Motor neuron (in vitro differentiated cells): Measurements from ENCODE around the gene BMP6. TPM values are rescaled to one million over a fixed set of nuclear protein-coding genes. Genes with fewer than 3 reads are reported as not detected.
A peak's percentile ranks its signal among the peaks of the same experiment; 100 is the strongest.

Source experiments
- ATAC-seq, 8 experiments: fragments of 200-7000 bp; cut with Tn5 transposase; replicated peaks in 6 of 8; 2 replicates each; pipeline ENCODE4 v1.8.0; 2021; ENCODE audit warnings: mild to moderate bottlenecking in 8 of 8, moderate library complexity in 8 of 8
- H3K27ac ChIP-seq, 2 donors: fragments of 250-450 bp; sonication (Bioruptor Pico); 2 replicates each; pipeline ENCODE4 v1.9.0; 2021; ENCODE audit warnings: antibody characterized with exemption in 2 of 2, mild to moderate bottlenecking in 2 of 2, moderate library complexity in 1 of 2
- H3K4me1 ChIP-seq, 2 donors: fragments of 250-450 bp; sonication (Bioruptor Pico); replicated peaks in 1 of 2; 2 replicates each; pipeline ENCODE4 v1.6.1; 2021; ENCODE audit warnings: antibody characterized with exemption in 2 of 2, mild to moderate bottlenecking in 2 of 2, moderate library complexity in 1 of 2
- H3K4me3 ChIP-seq, 5 donors: fragments of 250-450 bp; sonication (Bioruptor Pico); 2 replicates each; pipeline ENCODE4 v1.9.0; 2021; ENCODE audit warnings: antibody characterized with exemption in 5 of 5, mild to moderate bottlenecking in 5 of 5, moderate library complexity in 4 of 5
- WGBS, 10 experiments: fragments of 450-650 bp; shearing (Covaris generic); methylation state at CpG; one replicate each; pipeline ENCODE4 v1.0.0; 2022; 5-methylcytosine and 5-hydroxymethylcytosine counted together
- in situ Hi-C, 9 experiments: fragments of 400-800 bp; cut with MboI; loops; one replicate each; pipeline ENCODE4 v1.15.0; 2021; ENCODE audit warnings: low sequenced_read_pairs in 9 of 9, low pct_unique_long_range_greater_than_20kb in 2 of 9; ENCODE audit not compliant: unreplicated experiment in 9 of 9
- total RNA-seq, 8 experiments: library from RNA; unstranded; fragments of 300-600 nt; gene quantifications; 2 replicates each; pipeline versions ENCODE4 v1.2.3 to v1.2.4, GENCODE V29; 2022

Gene BMP6
- total RNA-seq, 8 experiments from 2014 or later, result 0.51 to 10.9 (median 1.1) TPM

GRCh38 chr6:7696061-7696460, 29.8 kb upstream of the BMP6 start:
- WGBS, 10 experiments, result 76 to 100% (median 93%) methylated on average over 1 to 7 of the region's 8 CpGs; no CpG with 5 or more reads in 2 of the 10 experiments
- H3K27ac ChIP-seq, result no peak overlapping the region
- in situ Hi-C loops, result no loop called here

GRCh38 chr6:7697432-7697819, 28.5 kb upstream of the BMP6 start:
- ATAC-seq, result no peak
- no peak overlapping the region for H3K27ac ChIP-seq
- in situ Hi-C loops, result no loop called here

More at GRCh38 chr6:7696061-7696460, 29.8 kb upstream of the BMP6 start:
- ATAC-seq, result no peak
- no peak overlapping the region for H3K4me3 ChIP-seq
- no peaks in the 10 kb centered on the region for H3K4me1 ChIP-seq

GRCh38 chr6:7697820-7698623, 27.9 kb upstream of the BMP6 start:
- ATAC-seq, result peak in 2 of 8 experiments; percentile 66 to 71
- H3K4me3 ChIP-seq, result no peak overlapping the region
- WGBS, 10 experiments, result 12 to 93% (median 80%) methylated on average over 3 to 12 of the region's 12 CpGs
- H3K27ac ChIP-seq, result no peak overlapping the region
- in situ Hi-C loops, result no loop called here
- no peaks in the 10 kb centered on the region for H3K4me1 ChIP-seq

More at GRCh38 chr6:7697432-7697819, 28.5 kb upstream of the BMP6 start:
- H3K4me3 ChIP-seq, result no peak overlapping the region
- WGBS, 10 experiments, result 43 to 88% (median 65%) methylated on average over 2 to 4 of the region's 4 CpGs; no CpG with 5 or more reads in 2 of the 10 experiments
- H3K4me1 ChIP-seq, result no peaks in the 10 kb centered on the region

DNA sequence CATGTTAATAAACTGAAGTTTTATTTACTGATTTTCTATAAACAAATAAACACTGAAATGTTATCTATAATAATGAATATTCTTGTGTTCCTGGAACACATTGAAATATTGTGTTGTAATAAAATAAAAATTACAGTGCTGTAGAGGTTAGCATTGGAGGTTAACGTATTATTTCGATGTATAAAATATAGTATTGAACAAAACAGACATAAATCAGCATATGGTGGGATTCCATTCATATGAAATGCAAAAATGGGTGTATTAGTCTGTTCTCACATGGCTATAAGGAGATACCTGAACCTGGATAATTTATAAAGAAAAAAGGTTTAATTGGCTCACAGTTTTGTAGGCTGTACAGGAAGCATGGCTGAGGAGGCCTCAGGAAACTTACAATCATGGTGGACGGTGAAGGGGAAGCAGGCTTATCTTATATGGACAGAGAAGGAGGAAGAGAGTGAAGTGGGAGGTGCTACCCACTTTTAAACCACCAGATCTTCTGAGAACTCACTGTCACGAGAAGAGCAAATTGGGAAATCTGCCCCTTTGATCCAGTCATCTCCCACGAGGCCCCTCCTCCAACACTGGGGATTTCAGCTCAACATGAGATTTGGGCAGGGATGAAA, 24.6 kb upstream of the BMP6 start:
- Histone ChIP-seq H3K4me1 (no peaks in the 10 kb centered on the region), H3K4me3 (no peak overlapping the region), H3K27ac (no peak overlapping the region)
- in situ Hi-C loops, result loop anchor here in 1 of 9 experiments (25.0 kb wide), 1 partner anchor 311 kb away; no protein-coding TSS in a partner anchor
- 65 to 100% (median 86%) methylated on average over 2 to 5 of the region's 5 CpGs for WGBS, 10 experiments
- ATAC-seq, result no peak

- peak in 1 of 8 experiments; percentile 50 for ATAC-seq
- in situ Hi-C loops, result loop anchor here in 1 of 9 experiments (25.0 kb wide), 1 partner anchor 309 kb away; no protein-coding TSS in a partner anchor
- 35 to 90% (median 80%) methylated on average over 3 of the region's 3 CpGs for WGBS, 10 experiments
- Histone ChIP-seq H3K4me1 (no peaks in the 10 kb centered on the region), H3K27ac (no peak overlapping the region), H3K4me3 (no peak overlapping the region)
Measured at GRCh38 chr6:7703148-7703680, 22.7 kb upstream of the BMP6 start.

DNA sequence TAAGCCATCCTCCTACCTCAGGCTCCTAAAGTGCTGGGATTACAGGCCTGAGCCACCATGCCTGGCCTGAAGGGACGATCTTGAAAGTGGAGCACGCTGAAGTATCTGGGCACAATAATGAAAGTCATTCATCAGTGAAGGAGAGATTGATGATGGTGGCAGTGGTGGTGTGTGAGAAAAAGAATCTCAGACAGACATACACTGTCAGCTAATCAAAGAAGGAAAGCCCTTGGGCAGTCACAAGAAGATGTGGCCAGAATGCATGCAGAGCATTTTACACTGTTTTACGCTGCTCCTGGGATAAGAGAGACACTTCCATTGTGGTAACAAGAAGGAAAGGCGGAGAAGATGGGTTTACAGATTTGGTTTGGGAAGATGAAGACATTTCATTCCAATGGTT, 20.4 kb upstream of the BMP6 start:
- in situ Hi-C loops, result loop anchor here in 1 of 9 experiments (25.0 kb wide), 1 partner anchor 307 kb away; no protein-coding TSS in a partner anchor
- 33 to 100% (median 86%) methylated on average over 1 to 4 of the region's 4 CpGs; no CpG with 5 or more reads in 1 of the 10 experiments for WGBS, 10 experiments

DNA sequence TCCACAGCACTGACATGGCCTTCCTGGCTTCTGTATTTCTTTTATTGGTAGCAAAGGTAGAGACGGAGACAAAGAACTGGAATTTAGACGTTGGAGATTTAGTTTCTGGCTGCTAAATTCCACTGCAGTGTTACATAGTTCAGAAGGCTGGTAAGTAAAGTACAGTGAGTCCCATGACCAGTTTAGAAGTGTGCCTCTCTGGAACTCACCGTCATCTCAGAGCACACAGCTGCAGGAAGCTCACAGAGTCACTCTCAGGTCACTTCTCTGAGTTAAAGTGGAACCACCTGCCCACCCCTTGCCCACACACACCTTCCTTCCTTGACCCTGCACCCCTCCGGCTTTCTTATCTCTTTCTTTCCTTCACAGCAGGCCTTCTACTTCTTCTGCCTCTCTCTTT, 19.6 kb upstream of the BMP6 start:
- in situ Hi-C loops, result loop anchor here in 1 of 9 experiments (25.0 kb wide), 1 partner anchor 306 kb away; no protein-coding TSS in a partner anchor
- no peak for ATAC-seq
- Histone ChIP-seq H3K4me3 (no peak overlapping the region), H3K27ac (no peak overlapping the region), H3K4me1 (no peaks in the 10 kb centered on the region)
- WGBS, 10 experiments, result 60 to 100% (median 91%) methylated on average over 1 to 4 of the region's 4 CpGs; no CpG with 5 or more reads in 4 of the 10 experiments

More for the DNA sequence above, 20.4 kb upstream of the BMP6 start:
- Histone ChIP-seq H3K4me3 (no peak overlapping the region), H3K27ac (no peak overlapping the region), H3K4me1 (no peaks in the 10 kb centered on the region)
- no peak for ATAC-seq

- in situ Hi-C loops, result loop anchor here in 1 of 9 experiments (25.0 kb wide), 1 partner anchor 305 kb away; no protein-coding TSS in a partner anchor
- no peak for ATAC-seq
Measured at GRCh38 chr6:7707787-7708186, 18.1 kb upstream of the BMP6 start.

GRCh38 chr6:7719364-7719850, 6.5 kb upstream of the BMP6 start:
- no peak overlapping the region for H3K27ac ChIP-seq
- ATAC-seq, result no peak
- 40 to 93% (median 72%) methylated on average over 3 to 6 of the region's 6 CpGs; no CpG with 5 or more reads in 4 of the 10 experiments for WGBS, 10 experiments
- no peaks in the 10 kb centered on the region for H3K4me1 ChIP-seq
- no peak overlapping the region for H3K4me3 ChIP-seq
- in situ Hi-C loops, result loop anchor here in 1 of 9 experiments (25.0 kb wide), 1 partner anchor 293 kb away; no protein-coding TSS in a partner anchor

More at GRCh38 chr6:7707787-7708186, 18.1 kb upstream of the BMP6 start:
- no peaks in the 10 kb centered on the region for H3K4me1 ChIP-seq
- no peak overlapping the region for H3K4me3 ChIP-seq
- H3K27ac ChIP-seq, result no peak overlapping the region
- WGBS, 10 experiments, result 80 to 100% (median 88%) methylated on average over 1 to 2 of the region's 4 CpGs; no CpG with 5 or more reads in 6 of the 10 experiments

DNA sequence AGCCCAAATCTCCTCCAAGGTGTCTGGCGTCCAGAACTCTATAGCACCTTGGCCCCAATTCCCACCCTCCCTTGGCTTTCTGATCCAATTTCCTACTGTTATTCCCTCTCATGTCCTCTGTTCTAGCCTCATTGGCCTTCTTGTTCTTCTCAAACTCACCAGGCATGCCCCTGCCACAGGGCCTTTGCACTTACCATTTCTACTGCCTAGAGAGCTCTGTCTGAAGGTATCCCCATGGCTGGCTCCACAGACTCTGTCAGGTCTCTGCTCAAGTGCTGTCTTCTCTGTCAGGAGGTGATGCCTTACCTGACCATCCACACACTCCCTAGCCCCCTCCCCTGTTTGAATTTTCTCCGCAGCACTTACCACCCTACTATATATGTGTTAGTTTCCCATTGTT, 5.6 kb upstream of the BMP6 start:
- H3K27ac ChIP-seq, result no peak overlapping the region
- ATAC-seq, result no peak
- 60 to 100% (median 93%) methylated on average over 1 to 2 of the region's 2 CpGs; no CpG with 5 or more reads in 4 of the 10 experiments for WGBS, 10 experiments
- in situ Hi-C loops, result loop anchor here in 1 of 9 experiments (25.0 kb wide), 1 partner anchor 292 kb away; no protein-coding TSS in a partner anchor
- H3K4me3 ChIP-seq, result no peak overlapping the region
- no peaks in the 10 kb centered on the region for H3K4me1 ChIP-seq

DNA sequence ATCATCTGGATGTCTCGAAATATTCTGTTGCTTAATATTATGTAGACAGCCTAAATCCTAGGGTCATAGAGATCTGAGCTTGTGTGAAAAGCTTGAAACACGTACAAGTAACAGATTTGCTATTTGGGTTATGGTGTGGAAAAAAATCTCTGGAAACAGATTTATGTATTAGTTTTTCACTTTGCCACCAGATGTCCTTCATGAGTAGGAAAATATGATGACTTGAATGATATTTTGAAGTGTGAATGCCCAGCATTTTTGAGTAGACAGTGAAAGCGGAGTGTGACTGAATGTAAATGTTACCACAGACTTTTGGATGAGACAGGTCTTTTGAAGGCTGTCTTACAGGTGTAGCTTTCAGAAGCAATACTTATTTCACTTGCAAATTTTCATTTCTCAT, 4.2 kb upstream of the BMP6 start:
- in situ Hi-C loops, result loop anchor here in 1 of 9 experiments (25.0 kb wide), 1 partner anchor 291 kb away; no protein-coding TSS in a partner anchor
- 0 to 90% (median 63%) methylated on average over 2 to 3 of the region's 3 CpGs; no CpG with 5 or more reads in 1 of the 10 experiments for WGBS, 10 experiments
- Histone ChIP-seq H3K4me3 (no peak overlapping the region), H3K27ac (no peak overlapping the region), H3K4me1 (no peaks in the 10 kb centered on the region)
- no peak for ATAC-seq

GRCh38 chr6:7723041-7723447, 2.9 kb upstream of the BMP6 start:
- ATAC-seq, result peak in 3 of 8 experiments; percentile 37 to 41 (median 41)
- 0 to 17% (median 3%) methylated on average over 1 to 6 of the region's 10 CpGs; no CpG with 5 or more reads in 1 of the 10 experiments for WGBS, 10 experiments
- in situ Hi-C loops, result loop anchor here in 1 of 9 experiments (25.0 kb wide), 1 partner anchor 289 kb away; no protein-coding TSS in a partner anchor
- no peaks in the 10 kb centered on the region for H3K4me1 ChIP-seq
- no peak overlapping the region for H3K4me3 ChIP-seq
- H3K27ac ChIP-seq, result no peak overlapping the region
